ENCODE results near the gene ZNF93.

Gene ZNF93

GRCh38 chr19:19944583-19944880, 43.8 kb downstream of the ZNF93 start:
- Histone ChIP-seq H3K4me2 (ENCODE audit: low read depth, low read length, poor library complexity, severe bottlenecking) (no peak overlapping the region), H3K9ac (ENCODE audit: low read length) (no peak overlapping the region), H3K9me3 (ENCODE audit: insufficient read depth, low read length) (peaks cover 16% of the 10 kb centered on the region; the same call in 1 of the 2 replicates), H3K27me3 (ENCODE audit: low read length) (0 out of 2 replicates have a peak, but pooled peaks cover 3% of the 10 kb centered on the region), H4K20me1 (ENCODE audit: low read depth, low read length) (no peaks in the 10 kb centered on the region), H2AFZ (ENCODE audit: low read depth, low read length, severe bottlenecking) (no peak overlapping the region), H3K27ac (ENCODE audit: low read depth, low read length) (no peak overlapping the region), H3K79me2 (ENCODE audit: insufficient read depth, low read length) (no peaks in the 10 kb centered on the region), H3K4me3 (ENCODE audit: insufficient read depth, low read length, poor library complexity, severe bottlenecking) (no peak overlapping the region), H3K9me2 (replicated peaks; ENCODE audit: insufficient read depth, low read length) (no peaks in the 10 kb centered on the region), H3F3A (ENCODE audit: insufficient read depth) (no peaks in the 10 kb centered on the region), H3K36me3 (ENCODE audit: low read length) (no peaks in the 10 kb centered on the region)
- no peak for TF ChIP-seq EZH2phosphoT487 (conservative IDR thresholded peaks at IDR 0.05; ENCODE audit: low read length)

- Histone ChIP-seq H2AFZ (ENCODE audit: low read depth, low read length, severe bottlenecking) (no peak overlapping the region), H3K4me3 (ENCODE audit: insufficient read depth, low read length, poor library complexity, severe bottlenecking) (no peak overlapping the region), H3K9me2 (replicated peaks; ENCODE audit: insufficient read depth, low read length) (no peaks in the 10 kb centered on the region), H3K9me3 (ENCODE audit: insufficient read depth, low read length) (peaks cover 16% of the 10 kb centered on the region; the same call in 1 of the 2 replicates), H3K79me2 (ENCODE audit: insufficient read depth, low read length) (no peaks in the 10 kb centered on the region), H3K9ac (ENCODE audit: low read length) (no peak overlapping the region), H3K27ac (ENCODE audit: low read depth, low read length) (no peak overlapping the region), H3K27me3 (ENCODE audit: low read length) (0 out of 2 replicates have a peak, but pooled peaks cover 3% of the 10 kb centered on the region), H4K20me1 (ENCODE audit: low read depth, low read length) (no peaks in the 10 kb centered on the region), H3K4me2 (ENCODE audit: low read depth, low read length, poor library complexity, severe bottlenecking) (no peak overlapping the region), H3K36me3 (ENCODE audit: low read length) (no peaks in the 10 kb centered on the region), H3F3A (ENCODE audit: insufficient read depth) (no peaks in the 10 kb centered on the region)
- TF ChIP-seq CTCF (IDR thresholded peaks at IDR 0.05; ENCODE audit: insufficient read depth, low read length, poor library complexity, severe bottlenecking) (no peak), EZH2phosphoT487 (conservative IDR thresholded peaks at IDR 0.05; ENCODE audit: low read length) (no peak)
These were observed 45.5 kb downstream of the ZNF93 start for GRCh38 chr19:19946226-19946625.

GRCh38 chr19:19948800-19949199, 48.1 kb downstream of the ZNF93 start:
- Histone ChIP-seq H3K79me2 (ENCODE audit: insufficient read depth, low read length) (no peaks in the 10 kb centered on the region), H3K27ac (ENCODE audit: low read depth, low read length) (no peak overlapping the region), H3F3A (ENCODE audit: insufficient read depth) (no peaks in the 10 kb centered on the region), H3K4me3 (ENCODE audit: insufficient read depth, low read length, poor library complexity, severe bottlenecking) (no peak overlapping the region), H4K20me1 (ENCODE audit: low read depth, low read length) (no peaks in the 10 kb centered on the region), H3K36me3 (ENCODE audit: low read length) (no peaks in the 10 kb centered on the region), H3K9ac (ENCODE audit: low read length) (no peak overlapping the region), H3K9me2 (replicated peaks; ENCODE audit: insufficient read depth, low read length) (no peaks in the 10 kb centered on the region), H2AFZ (ENCODE audit: low read depth, low read length, severe bottlenecking) (no peak overlapping the region), H3K4me2 (ENCODE audit: low read depth, low read length, poor library complexity, severe bottlenecking) (no peak overlapping the region), H3K9me3 (ENCODE audit: insufficient read depth, low read length) (peaks cover 16% of the 10 kb centered on the region; the same call in 1 of the 2 replicates), H3K27me3 (ENCODE audit: low read length) (0 out of 2 replicates have a peak, but pooled peaks cover 3% of the 10 kb centered on the region)
- no peak for TF ChIP-seq EZH2phosphoT487 (conservative IDR thresholded peaks at IDR 0.05; ENCODE audit: low read length)
- no peak for TF ChIP-seq CTCF (IDR thresholded peaks at IDR 0.05; ENCODE audit: insufficient read depth, low read length, poor library complexity, severe bottlenecking)

GRCh38 chr19:19955208-19955607, 54.5 kb downstream of the ZNF93 start:
- Histone ChIP-seq H2AFZ (ENCODE audit: low read depth, low read length, severe bottlenecking) (no peak overlapping the region), H3K4me3 (ENCODE audit: insufficient read depth, low read length, poor library complexity, severe bottlenecking) (no peak overlapping the region), H3K9ac (ENCODE audit: low read length) (no peak overlapping the region), H3K9me3 (ENCODE audit: insufficient read depth, low read length) (no peaks in the 10 kb centered on the region), H3K9me2 (replicated peaks; ENCODE audit: insufficient read depth, low read length) (no peaks in the 10 kb centered on the region), H3K27ac (ENCODE audit: low read depth, low read length) (no peak overlapping the region), H4K20me1 (ENCODE audit: low read depth, low read length) (no peaks in the 10 kb centered on the region), H3K4me2 (ENCODE audit: low read depth, low read length, poor library complexity, severe bottlenecking) (no peak overlapping the region), H3K36me3 (ENCODE audit: low read length) (no peaks in the 10 kb centered on the region), H3F3A (ENCODE audit: insufficient read depth) (no peaks in the 10 kb centered on the region), H3K27me3 (ENCODE audit: low read length) (no peaks in the 10 kb centered on the region), H3K79me2 (ENCODE audit: insufficient read depth, low read length) (no peaks in the 10 kb centered on the region)
- TF ChIP-seq EZH2phosphoT487 (conservative IDR thresholded peaks at IDR 0.05; ENCODE audit: low read length) (no peak), CTCF (IDR thresholded peaks at IDR 0.05; ENCODE audit: insufficient read depth, low read length, poor library complexity, severe bottlenecking) (no peak)
